Measurements from ENCODE around the gene NRL.

NRL gene

GRCh38 chr14:24114532-24115421 lies at the start of gene NRL, which contains the start of gene DCAF11:
Gene NRL (minus strand): TSS chr14:24114949. CDS start chr14:24082848, 32,101 bp downstream.
Gene DCAF11 (plus strand): TSS chr14:24114777. CDS start chr14:24115595, 818 bp downstream.
- DNase-seq (ENCODE audit: low read depth), result peak; percentile 100

DNA sequence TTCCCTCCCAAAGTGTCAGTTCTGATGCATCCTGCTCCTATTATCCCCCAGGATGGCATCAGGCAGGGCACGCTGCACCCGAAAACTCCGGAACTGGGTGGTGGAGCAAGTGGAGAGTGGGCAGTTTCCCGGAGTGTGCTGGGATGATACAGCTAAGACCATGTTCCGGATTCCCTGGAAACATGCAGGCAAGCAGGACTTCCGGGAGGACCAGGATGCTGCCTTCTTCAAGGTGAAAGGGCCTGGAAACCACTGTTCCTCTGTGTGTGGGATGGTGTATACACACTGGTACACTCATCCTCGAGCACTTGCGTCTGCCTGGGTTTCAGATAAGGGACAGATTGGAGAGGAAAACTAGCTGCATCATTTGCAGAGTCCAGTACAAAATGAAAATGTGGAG lies 47.3 kb upstream of the NRL start:
- peak; percentile 56 for DNase-seq (ENCODE audit: low read depth)

DNA sequence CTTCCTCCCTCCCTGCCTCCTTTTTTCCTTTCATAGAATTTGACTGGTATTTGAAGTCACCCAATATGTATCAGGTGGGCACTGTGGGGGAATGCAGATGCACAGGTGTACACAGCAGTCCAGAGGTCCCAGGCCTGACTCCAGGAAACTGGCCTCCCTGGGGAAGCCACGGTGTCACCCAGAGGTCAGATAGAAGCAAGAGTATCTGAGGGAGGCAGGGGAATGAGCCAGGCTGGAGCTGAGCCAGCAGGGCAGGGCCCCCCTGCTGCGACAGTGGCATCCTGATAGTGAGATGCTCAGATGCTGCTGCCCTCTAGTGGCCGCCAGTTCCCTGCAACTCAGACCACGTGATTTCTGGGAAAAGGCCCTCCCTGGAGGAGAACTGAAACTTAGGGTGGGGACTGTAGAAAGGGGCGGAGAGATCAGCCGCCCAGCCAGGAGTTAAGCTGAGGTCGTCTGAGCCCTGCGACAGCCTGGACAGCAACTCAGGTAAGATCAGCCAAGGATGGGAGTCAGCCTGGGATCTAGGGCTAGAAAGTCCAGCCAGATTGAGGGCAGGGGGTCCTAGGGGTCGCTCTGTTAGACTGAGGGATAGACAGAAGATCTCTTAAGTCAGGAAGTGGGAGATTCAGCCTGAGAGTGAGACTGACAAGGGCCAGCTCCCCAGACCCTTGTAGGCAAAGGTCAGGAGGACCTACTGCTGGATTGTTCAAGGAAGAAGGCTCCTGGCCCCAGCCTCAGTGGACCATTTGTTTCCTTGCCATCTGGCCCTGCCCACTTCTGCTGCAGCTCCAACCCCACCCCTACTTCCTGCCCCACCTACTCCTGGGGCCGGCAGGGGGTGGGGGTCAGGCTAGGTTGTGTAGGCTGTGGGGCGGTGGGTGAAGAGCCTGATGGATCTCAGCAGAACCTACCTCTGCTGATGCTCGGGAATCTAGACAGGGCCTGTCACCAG lies 46.4 kb upstream of the NRL start, which contains the start of gene IRF9:
TSS of gene IRF9 (plus strand) at position 416 of the 955 bp plus-strand sequence. CDS start 880 bp downstream, outside the sequence.
- peak; percentile 92 for DNase-seq (ENCODE audit: low read depth)

GRCh38 chr14:24160499-24160849 lies 45.7 kb upstream of the NRL start:
- DNase-seq (ENCODE audit: low read depth), result no peak

- DNase-seq (ENCODE audit: low read depth), result no peak
Observed at GRCh38 chr14:24159777-24160498, 45.2 kb upstream of the NRL start.

GRCh38 chr14:24157331-24157730 lies 42.6 kb upstream of the NRL start:
- DNase-seq (ENCODE audit: low read depth), result no peak

DNA sequence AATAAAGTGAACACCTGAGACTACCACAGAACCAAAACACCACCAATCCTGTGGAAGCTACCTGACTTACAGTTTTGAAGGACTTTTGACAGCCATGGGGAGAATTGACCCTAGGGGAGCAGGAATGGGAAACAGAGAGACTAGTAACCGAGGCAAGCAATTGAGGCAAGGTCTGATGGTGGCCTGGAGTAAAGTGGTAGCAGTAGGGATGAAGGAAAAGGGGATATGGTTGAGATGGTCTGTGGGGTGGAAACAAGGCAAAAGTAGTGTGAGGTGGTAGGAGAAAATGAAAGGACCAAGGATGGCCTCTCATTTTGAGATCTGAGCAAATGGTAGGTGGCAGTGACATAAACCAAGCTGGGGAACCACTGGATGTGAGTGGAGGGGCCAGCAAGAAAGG lies 42.1 kb upstream of the NRL start:
- no peak for DNase-seq (ENCODE audit: low read depth)

- no peak for DNase-seq (ENCODE audit: low read depth)
Observed at GRCh38 chr14:24155100-24155499, 40.4 kb upstream of the NRL start.

GRCh38 chr14:24151404-24152080 lies 36.8 kb upstream of the NRL start:
- DNase-seq (ENCODE audit: low read depth), result no peak

- DNase-seq (ENCODE audit: low read depth), result no peak
Observed at GRCh38 chr14:24150993-24151392, 36.2 kb upstream of the NRL start.

GRCh38 chr14:24150567-24150966 lies 35.8 kb upstream of the NRL start:
- DNase-seq (ENCODE audit: low read depth), result no peak

- DNase-seq (ENCODE audit: low read depth), result no peak
Observed at GRCh38 chr14:24150061-24150460, 35.3 kb upstream of the NRL start.

DNA sequence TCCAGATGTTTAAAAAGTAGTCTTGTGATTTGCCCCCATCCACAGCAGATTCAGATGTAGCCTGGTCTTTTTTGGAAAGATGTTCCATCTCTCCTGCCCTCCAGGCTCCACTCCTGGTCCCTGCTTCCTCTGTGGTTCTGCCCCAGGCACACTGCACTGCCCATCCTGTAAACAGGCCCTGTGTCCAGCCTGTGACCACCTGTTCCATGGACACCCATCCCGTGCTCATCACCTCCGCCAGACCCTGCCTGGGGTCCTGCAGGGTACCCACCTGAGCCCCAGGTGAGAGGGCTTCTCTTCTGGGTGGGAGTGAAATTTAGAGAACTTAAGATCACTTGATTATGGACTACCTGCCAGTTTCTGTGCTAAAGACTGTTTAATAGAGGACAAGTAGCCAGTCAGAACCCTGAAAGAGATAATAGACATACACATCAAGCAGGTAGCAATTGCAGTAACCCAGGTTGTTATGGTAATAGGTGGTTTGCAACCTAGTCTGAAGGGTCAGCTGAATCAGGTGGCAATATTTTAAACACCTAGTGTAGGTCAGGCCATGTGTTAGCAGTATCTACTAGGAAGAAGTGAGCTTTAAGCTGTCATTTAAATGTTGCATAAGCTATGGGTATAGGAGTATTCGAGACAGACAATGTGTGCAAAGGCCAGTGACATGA lies 34.7 kb upstream of the NRL start:
- no peak for DNase-seq (ENCODE audit: low read depth)

DNA sequence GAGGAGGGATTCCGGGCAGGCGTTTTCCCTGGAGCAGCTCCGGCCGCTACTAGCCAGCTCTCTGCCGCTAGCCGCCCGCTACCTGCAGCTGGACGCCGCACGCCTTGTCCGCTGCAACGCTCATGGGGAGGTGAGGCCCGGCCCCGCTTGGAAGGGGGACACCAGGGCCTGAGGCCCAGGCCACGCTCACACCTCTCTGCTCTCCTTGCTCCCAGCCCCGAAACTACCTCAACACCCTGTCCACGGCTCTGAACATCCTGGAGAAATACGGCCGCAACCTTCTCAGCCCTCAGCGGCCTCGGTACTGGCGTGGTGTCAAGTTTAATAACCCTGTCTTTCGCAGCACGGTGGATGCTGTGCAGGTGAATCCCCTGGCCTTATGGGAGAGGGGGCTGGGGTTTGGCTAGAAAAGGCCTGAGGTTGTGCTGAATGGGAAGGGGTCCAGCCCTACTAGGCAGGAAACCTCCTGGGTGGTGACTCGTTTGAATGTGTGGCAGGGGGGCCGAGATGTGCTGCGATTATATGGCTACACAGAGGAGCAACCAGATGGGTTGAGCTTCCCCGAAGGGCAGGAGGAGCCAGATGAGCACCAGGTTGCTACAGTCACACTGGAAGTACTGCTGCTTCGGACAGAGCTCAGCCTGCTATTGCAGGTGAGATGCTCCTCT lies 33.1 kb upstream of the NRL start:
- DNase-seq (ENCODE audit: low read depth), result peak; percentile 23

DNA sequence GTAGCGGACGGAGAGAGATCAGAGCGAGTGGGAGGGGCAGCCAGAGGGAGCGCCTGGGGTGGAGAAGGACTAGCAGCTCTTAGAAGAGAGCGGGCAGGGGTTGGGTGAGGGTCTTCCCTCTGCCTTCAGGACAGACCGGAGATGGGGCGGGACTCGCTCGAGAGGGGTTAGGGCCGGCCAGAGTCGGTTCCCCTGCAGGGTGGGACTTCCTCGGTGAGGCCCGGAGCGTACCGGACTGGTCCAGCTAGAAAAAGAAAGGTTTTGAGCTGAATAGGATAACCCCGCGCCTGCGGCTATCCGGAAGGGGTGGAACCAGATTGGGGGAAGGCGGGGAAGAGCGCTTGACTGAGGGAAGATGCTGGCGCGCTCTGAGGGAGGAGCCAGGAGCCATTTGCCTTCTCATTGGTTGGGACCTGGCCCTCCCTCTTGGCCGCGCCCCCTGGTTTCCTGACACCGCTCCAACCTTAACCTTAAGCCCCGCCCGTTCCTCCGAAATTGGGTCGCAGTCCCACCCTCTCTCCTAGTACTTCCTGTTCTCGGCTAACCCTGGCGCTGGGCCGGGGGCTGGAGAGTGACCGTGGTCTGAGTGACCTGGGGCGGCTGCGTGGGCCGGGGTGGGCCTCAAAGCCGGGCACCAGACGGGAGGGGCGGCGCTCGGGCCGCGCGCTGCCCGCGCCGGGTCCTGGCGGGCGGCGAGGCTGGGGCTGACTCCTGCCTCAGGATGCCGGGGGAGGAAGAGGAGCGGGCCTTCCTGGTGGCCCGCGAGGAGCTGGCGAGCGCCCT lies 32.4 kb upstream of the NRL start, which contains the start of gene RNF31:
TSS of gene RNF31 (plus strand) at position 521 of the 783 bp plus-strand sequence. CDS start at position 722, 201 bp downstream.
- peak; percentile 99 for DNase-seq (ENCODE audit: low read depth)

DNA sequence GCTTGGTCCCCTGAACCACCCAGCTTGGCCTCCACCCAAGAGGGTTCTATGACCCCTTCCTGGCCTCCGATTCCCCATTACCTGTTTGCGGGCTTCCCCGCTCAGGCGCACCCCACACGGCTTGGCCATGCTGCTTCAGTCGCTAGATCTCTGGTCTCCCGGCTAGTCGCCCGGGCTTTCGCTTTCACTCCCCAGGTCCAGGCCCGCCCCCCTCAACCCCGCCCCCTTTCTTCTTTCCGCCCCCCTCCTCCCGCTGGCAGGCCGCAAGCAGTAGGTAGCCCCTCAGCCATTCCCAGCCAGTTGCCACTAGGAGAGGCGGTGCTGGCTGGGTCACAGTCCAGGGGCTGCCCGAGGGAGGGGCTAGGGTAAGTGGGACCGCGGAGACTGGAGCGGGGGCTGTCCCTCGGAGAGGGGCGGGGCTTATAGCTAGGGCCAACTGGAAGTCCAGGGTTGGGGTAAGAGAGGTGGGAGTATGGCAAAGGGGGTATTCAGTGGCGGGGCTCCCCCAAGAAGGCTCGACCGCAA lies 31.8 kb upstream of the NRL start, which contains the start of gene PSME2:
TSS of gene PSME2 (minus strand) at position 158 of the 525 bp plus-strand sequence. CDS start at position 129, 29 bp downstream.
- peak; percentile 97 for DNase-seq (ENCODE audit: low read depth)

DNA sequence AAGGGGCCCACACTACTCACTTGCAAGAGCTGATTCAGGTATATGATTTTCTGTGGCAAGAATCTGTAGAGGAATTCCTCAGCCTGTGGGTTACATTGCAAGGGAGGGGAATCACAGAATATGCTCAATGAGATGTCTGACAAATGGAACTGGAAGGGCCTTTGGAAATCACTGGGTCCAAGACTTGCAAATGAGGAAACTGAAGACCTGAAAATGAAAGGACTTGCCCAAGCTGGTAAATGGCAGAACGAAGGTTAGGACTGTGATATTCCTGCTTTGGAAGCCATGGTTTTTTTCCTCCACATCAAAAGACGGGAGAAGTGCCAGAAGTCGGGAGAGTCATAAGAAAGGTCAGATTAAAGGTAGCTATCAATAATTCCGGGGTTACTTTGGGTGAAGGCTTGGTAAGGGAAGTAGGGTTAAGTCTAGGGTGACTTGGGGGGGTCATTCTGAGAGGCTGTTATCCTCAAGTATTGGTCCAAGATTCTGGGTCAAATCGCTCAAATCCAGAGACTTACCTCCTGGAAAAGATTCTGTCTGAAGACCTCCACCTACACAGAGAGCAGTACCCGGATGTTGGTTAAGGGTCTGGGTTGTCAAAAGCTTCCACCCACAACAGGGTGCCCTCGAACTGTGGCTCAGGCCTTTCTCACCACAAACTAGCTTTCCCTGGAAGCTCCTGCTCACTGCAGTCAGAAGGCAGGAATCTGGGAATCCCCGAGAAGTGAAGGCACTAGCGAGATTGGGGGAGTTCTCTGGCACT lies 31.1 kb upstream of the NRL start:
- peak; percentile 44 for DNase-seq (ENCODE audit: low read depth)

- DNase-seq (ENCODE audit: low read depth), result no peak
Observed at GRCh38 chr14:24145219-24145618, 30.5 kb upstream of the NRL start.

Measured in iris pigment epithelial cell (primary cell).